ENCODE data around the gene ATG9A. TPM values are rescaled to one million over a fixed set of nuclear protein-coding genes. Genes with fewer than 3 reads are reported as not detected.
A peak's percentile ranks its signal among the peaks of the same experiment; 100 is the strongest.

ATG9A gene
- total and polyA plus RNA-seq, 2 donors (not counting 1 experiment from before 2014, with no cell fraction given): 41.8 to 65.5 TPM

- DNase-seq (no peak), ATAC-seq (ENCODE audit: low read depth) (no peak)
- Histone ChIP-seq H3K9me3 (ENCODE audit: control extremely low read depth in 1 of 3, control insufficient read depth in 2 of 3, insufficient read depth in 1 of 3, low read length in 2 of 3) (no peaks in the 10 kb centered on the region), H3K4me1 (ENCODE audit: control insufficient read depth in 2 of 2, insufficient read depth in 2 of 2, low read length in 2 of 2) (peaks cover 32 to 48% of the 10 kb centered on the region in 2 donors), H2AFZ (ENCODE audit: insufficient read depth, low read depth, low read length, poor library complexity, severe bottlenecking) (peak overlapping the region; percentile 20), H3K27ac (ENCODE audit: low read length in 2 of 2) (peak overlapping the region; percentile 98 to 100), H3K36me3 (replicated peaks in 1 of 2; ENCODE audit: control extremely low read depth in 1 of 2, control insufficient read depth in 1 of 2, extremely low read depth in 1 of 2, insufficient read depth in 2 of 2, low read length in 1 of 2) (peaks cover 2 to 37% of the 10 kb centered on the region in 2 experiments), H4K20me1 (ENCODE audit: control insufficient read depth, insufficient read depth, low read length, poor library complexity, severe bottlenecking) (peaks cover 32% of the 10 kb centered on the region), H3K27me3 (replicated peaks in 1 of 4; ENCODE audit: control extremely low read depth in 1 of 4, control insufficient read depth in 3 of 4, insufficient read depth in 4 of 4, low read length in 3 of 4) (no peaks in the 10 kb centered on the region), H3K4me3 (ENCODE audit: control extremely low read depth in 1 of 5, extremely low read depth in 1 of 5, insufficient read depth in 1 of 5, low read depth in 2 of 5, low read length in 4 of 5) (peak overlapping the region; percentile 46 to 77 (median 67)), H3K79me2 (ENCODE audit: control insufficient read depth, insufficient read depth, low read length) (peaks cover 36% of the 10 kb centered on the region), H3K9ac (ENCODE audit: low read length) (peak overlapping the region; percentile 65), H3K4me2 (replicated peaks; ENCODE audit: low read depth, low read length, poor library complexity, severe bottlenecking) (peak overlapping the region; percentile 93)
- CTCF ChIA-PET: interaction anchor here (0.9 to 15.8 kb wide), 16 partner anchors 10 to 619 kb away, joined by 3 to 239 read pairs (median 10); partner anchors contain the start of genes ANKZF1, ATG9A, BCS1L and CNPPD1
- intact Hi-C loops (cut with micrococcal nuclease): loop anchor here (1.0 to 10.0 kb wide), 13 partner anchors 16 to 398 kb away; partner anchors contain the start of genes ABCB6, ANKZF1, ATG9A and CNPPD1
- H3K4me1 Mint-ChIP-seq: peaks cover 50% of the 10 kb centered on the region
- H3K27ac Mint-ChIP-seq: peak overlapping the region; percentile 96
- POLR2A ChIA-PET: interaction anchor here (0.6 to 7.2 kb wide), 18 partner anchors 12 to 405 kb away, joined by 3 to 106 read pairs (median 8); partner anchors contain the start of genes ABCB6, ANKZF1, ATG9A and CNPPD1
- TF ChIP-seq EZH2 (IDR thresholded peaks at IDR 0.05; ENCODE audit: borderline replicate concordance, insufficient read depth, low read depth, low read length, poor library complexity, severe bottlenecking) (no peak), CTCF (IDR thresholded peaks at IDR 0.05) (no peak)
- H3K9me3 Mint-ChIP-seq (ENCODE audit: insufficient read depth): no peaks in the 10 kb centered on the region
- H3K27me3 Mint-ChIP-seq: no peaks in the 10 kb centered on the region
- peak overlapping the region; percentile 92 for H3K4me3 Mint-ChIP-seq
- WGBS (ENCODE audit: insufficient coverage): 0% methylated on average over 4 of the region's 9 CpGs
Observed at GRCh38 chr2:219278655-219279150, 49.3 kb upstream of the ATG9A start.
